OCI-LY3 (cell line): ENCODE data around the gene USP2.

ENCODE experiments used
- EZH2phosphoT487 ChIP-seq: fragments of 200-600 bp; shearing (Covaris generic); IDR thresholded peaks from 2 replicates; pipeline ENCODE4 v1.6.1; 2018; ENCODE audit warnings: antibody characterized with exemption, mixed run types, low read depth
- TF ChIP-seq, protein P1 (sequence below): fragments of 200-600, 300-600 bp; sonication (generic); IDR thresholded peaks from 2 replicates; pipeline ENCODE4 v1.5.1; 2014; ENCODE audit warnings: antibody characterized with exemption, low read length, low read depth

GRCh38 chr11:119368121-119369034 is 13.1 kb downstream of the USP2 start:
- TF ChIP-seq, protein P1, sequence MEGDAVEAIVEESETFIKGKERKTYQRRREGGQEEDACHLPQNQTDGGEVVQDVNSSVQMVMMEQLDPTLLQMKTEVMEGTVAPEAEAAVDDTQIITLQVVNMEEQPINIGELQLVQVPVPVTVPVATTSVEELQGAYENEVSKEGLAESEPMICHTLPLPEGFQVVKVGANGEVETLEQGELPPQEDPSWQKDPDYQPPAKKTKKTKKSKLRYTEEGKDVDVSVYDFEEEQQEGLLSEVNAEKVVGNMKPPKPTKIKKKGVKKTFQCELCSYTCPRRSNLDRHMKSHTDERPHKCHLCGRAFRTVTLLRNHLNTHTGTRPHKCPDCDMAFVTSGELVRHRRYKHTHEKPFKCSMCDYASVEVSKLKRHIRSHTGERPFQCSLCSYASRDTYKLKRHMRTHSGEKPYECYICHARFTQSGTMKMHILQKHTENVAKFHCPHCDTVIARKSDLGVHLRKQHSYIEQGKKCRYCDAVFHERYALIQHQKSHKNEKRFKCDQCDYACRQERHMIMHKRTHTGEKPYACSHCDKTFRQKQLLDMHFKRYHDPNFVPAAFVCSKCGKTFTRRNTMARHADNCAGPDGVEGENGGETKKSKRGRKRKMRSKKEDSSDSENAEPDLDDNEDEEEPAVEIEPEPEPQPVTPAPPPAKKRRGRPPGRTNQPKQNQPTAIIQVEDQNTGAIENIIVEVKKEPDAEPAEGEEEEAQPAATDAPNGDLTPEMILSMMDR = no peak
- no peak for TF ChIP-seq EZH2phosphoT487
